Breast epithelium (tissue), 4 donors: ENCODE results near the gene EZH2. TPM values are rescaled to one million over a fixed set of nuclear protein-coding genes. Genes with fewer than 3 reads are reported as not detected.

Source experiments
- DNase-seq, 2 donors: peaks; one replicate each; pipeline ENCODE4 v3.0.0-alpha.2; 2019; ENCODE audit warnings: low spot score in 2 of 2
- H3K27ac ChIP-seq, 2 donors: fragments of 200-600 bp; sonication (generic) in 1 of 2; one replicate each; pipeline ENCODE4 v1.5.1; 2016 to 2019; ENCODE audit warnings: mild to moderate bottlenecking in 1 of 2
- H3K27me3 ChIP-seq, 2 donors: fragments of 200-600 bp; sonication (generic) in 1 of 2; one replicate each; pipeline versions ENCODE4 v1.5.1 to v1.6.0; 2017 to 2019; ENCODE audit warnings: control low read depth in 1 of 2, mild to moderate bottlenecking in 1 of 2
- H3K36me3 ChIP-seq: fragments of 200-600 bp; one replicate; pipeline ENCODE4 v1.5.1; 2019
- H3K4me1 ChIP-seq, 2 donors: fragments of 200-600 bp; sonication (generic); one replicate each; pipeline ENCODE4 v1.5.1; 2016 to 2019; ENCODE audit warnings: control low read depth in 1 of 2
- H3K4me3 ChIP-seq, 3 donors: fragments of 200-600 bp; sonication (generic); 1 replicate in 2 of 3; 2 replicates in 1 of 3; pipeline ENCODE4 v1.5.1; 2016 to 2019; ENCODE audit warnings: mild to moderate bottlenecking in 3 of 3, moderate library complexity in 2 of 3
- H3K9me3 ChIP-seq, 2 donors: fragments of 200-600 bp; sonication (generic) in 1 of 2; one replicate each; pipeline ENCODE4 v1.5.1; 2016 to 2019; ENCODE audit warnings: control low read depth in 1 of 2
- POLR2A ChIP-seq: fragments of 450-650 bp; IDR thresholded peaks from one replicate; pipeline ENCODE4 v1.6.1; 2016; ENCODE audit warnings: antibody characterized with exemption, mild to moderate bottlenecking, moderate library complexity
- POLR2AphosphoS5 ChIP-seq, 3 donors: sonication (generic); formaldehyde crosslinking; IDR thresholded peaks; one replicate each; pipeline ENCODE4 v1.6.1; 2017; ENCODE audit warnings: antibody characterized with exemption in 3 of 3
- intact Hi-C: fragments of 100-400 bp; cut with DNase I; formaldehyde crosslinking; loops from one replicate; pipeline ENCODE4 v1.15.1; 2023; ENCODE audit warnings: low total_unique reads
- total RNA-seq, 3 donors: library from RNA; depleted of rRNA; stranded (reverse); fragments of >200 nt; gene quantifications; one replicate each; pipeline ENCODE4 v1.1.0, GENCODE V29; 2016
- TF ChIP-seq, protein P1 (sequence below), 3 donors: fragments of 450-650 bp; IDR thresholded peaks; one replicate each; pipeline ENCODE4 v1.5.1; 2016 to 2017; ENCODE audit warnings: antibody characterized with exemption in 3 of 3, mild to moderate bottlenecking in 3 of 3, moderate library complexity in 3 of 3

The EZH2 gene
- total RNA-seq = 1 to 10 TPM; 2.1 to 4.8 (median 4.3) TPM

GRCh38 chr7:148884049-148884298, at the start of gene EZH2:
Gene EZH2, minus strand, starts transcription at chr7:148884291. Its CDS starts 36,993 bp downstream, at chr7:148847298.
- peak in 1 of 2 donors; percentile 19 for DNase-seq
- intact Hi-C loops = no loop called here
- no peaks in the 10 kb centered on the region for H3K9me3 ChIP-seq
- TF ChIP-seq, protein P1, sequence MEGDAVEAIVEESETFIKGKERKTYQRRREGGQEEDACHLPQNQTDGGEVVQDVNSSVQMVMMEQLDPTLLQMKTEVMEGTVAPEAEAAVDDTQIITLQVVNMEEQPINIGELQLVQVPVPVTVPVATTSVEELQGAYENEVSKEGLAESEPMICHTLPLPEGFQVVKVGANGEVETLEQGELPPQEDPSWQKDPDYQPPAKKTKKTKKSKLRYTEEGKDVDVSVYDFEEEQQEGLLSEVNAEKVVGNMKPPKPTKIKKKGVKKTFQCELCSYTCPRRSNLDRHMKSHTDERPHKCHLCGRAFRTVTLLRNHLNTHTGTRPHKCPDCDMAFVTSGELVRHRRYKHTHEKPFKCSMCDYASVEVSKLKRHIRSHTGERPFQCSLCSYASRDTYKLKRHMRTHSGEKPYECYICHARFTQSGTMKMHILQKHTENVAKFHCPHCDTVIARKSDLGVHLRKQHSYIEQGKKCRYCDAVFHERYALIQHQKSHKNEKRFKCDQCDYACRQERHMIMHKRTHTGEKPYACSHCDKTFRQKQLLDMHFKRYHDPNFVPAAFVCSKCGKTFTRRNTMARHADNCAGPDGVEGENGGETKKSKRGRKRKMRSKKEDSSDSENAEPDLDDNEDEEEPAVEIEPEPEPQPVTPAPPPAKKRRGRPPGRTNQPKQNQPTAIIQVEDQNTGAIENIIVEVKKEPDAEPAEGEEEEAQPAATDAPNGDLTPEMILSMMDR (IDR thresholded peaks at IDR 0.05) = no peak
- TF ChIP-seq POLR2AphosphoS5 (IDR thresholded peaks at IDR 0.05) (no peak), POLR2A (no peak)
- no peaks in the 10 kb centered on the region for H3K27me3 ChIP-seq
- H3K4me3 ChIP-seq = peak within 1 kb of the TSS; percentile 96 to 100 (median 96)
- H3K36me3 ChIP-seq = no peaks in the 10 kb centered on the region
- peak within 1 kb of the TSS; percentile 86 to 98 for H3K27ac ChIP-seq
- peaks cover 0 to 6% of the 10 kb centered on the region in 2 donors for H3K4me1 ChIP-seq

DNA sequence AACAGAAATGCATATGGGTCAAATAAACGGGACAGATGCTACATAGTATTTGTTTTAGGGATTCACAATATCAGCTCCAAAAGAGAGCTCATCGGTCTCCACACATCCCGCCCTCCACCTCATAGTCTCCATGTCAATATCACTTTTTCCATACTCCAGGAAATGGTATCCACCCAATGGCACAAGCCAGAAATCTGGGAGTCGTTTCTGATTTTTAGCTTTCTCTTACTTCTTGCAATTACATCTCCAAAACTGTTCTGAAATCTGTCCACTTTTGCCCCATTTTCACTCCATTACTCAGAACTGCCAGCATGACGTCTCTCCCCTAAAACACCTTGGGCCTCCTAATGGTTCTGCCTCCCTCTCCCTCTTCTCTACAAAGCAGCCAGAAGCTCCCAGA, 47.4 kb upstream of the EZH2 start:
- Histone ChIP-seq H3K27ac (no peak overlapping the region), H3K36me3 (no peaks in the 10 kb centered on the region), H3K9me3 (no peaks in the 10 kb centered on the region), H3K27me3 (no peaks in the 10 kb centered on the region), H3K4me3 (no peak overlapping the region), H3K4me1 (no peaks in the 10 kb centered on the region)
- intact Hi-C loops = no loop called here
- TF ChIP-seq POLR2AphosphoS5 (IDR thresholded peaks at IDR 0.05) = no peak
- DNase-seq = no peak

DNA sequence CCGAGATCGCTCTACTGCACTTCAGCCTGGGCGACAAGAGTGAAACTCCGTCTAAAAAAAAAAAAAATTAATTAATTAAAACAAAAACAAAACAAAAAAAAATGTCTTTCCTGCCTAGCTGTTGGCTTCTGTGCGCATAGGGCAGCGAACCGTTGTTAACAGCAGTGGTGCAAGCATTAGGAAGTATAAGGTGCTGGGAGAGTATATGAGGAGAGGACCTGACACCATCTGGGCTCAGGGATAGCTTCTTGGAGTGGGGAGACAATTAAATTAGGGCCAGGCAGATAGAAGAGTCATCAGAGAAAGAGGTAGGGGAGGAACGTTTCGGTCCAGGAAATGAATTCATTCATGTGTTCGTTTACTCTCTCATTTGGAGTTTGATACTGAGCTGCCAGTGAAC, 46.2 kb upstream of the EZH2 start:
- TF ChIP-seq POLR2AphosphoS5 (IDR thresholded peaks at IDR 0.05) (no peak), POLR2A (no peak)
- TF ChIP-seq, protein P1 (IDR thresholded peaks at IDR 0.05) = no peak
- H3K4me3 ChIP-seq = no peak overlapping the region
- H3K36me3 ChIP-seq = no peaks in the 10 kb centered on the region
- no peaks in the 10 kb centered on the region for H3K4me1 ChIP-seq
- no peak for DNase-seq
- no peak overlapping the region for H3K27ac ChIP-seq
- no peaks in the 10 kb centered on the region for H3K27me3 ChIP-seq
- no peaks in the 10 kb centered on the region for H3K9me3 ChIP-seq
- intact Hi-C loops = no loop called here

GRCh38 chr7:148929176-148929575, 45.1 kb upstream of the EZH2 start:
- no peaks in the 10 kb centered on the region for H3K4me1 ChIP-seq

GRCh38 chr7:148927123-148928045, 43.3 kb upstream of the EZH2 start:
- Histone ChIP-seq H3K36me3 (no peaks in the 10 kb centered on the region), H3K4me1 (no peaks in the 10 kb centered on the region), H3K9me3 (no peaks in the 10 kb centered on the region), H3K27ac (no peak overlapping the region), H3K27me3 (no peaks in the 10 kb centered on the region), H3K4me3 (no peak overlapping the region)
- DNase-seq = no peak
- intact Hi-C loops = no loop called here
- no peak for TF ChIP-seq POLR2A
- TF ChIP-seq POLR2AphosphoS5 (IDR thresholded peaks at IDR 0.05) = no peak
- TF ChIP-seq, protein P1 (IDR thresholded peaks at IDR 0.05) = no peak

More at GRCh38 chr7:148929176-148929575, 45.1 kb upstream of the EZH2 start:
- intact Hi-C loops = no loop called here
- no peaks in the 10 kb centered on the region for H3K27me3 ChIP-seq
- no peak overlapping the region for H3K4me3 ChIP-seq
- H3K9me3 ChIP-seq = no peaks in the 10 kb centered on the region
- H3K27ac ChIP-seq = no peak overlapping the region
- no peak for DNase-seq
- no peaks in the 10 kb centered on the region for H3K36me3 ChIP-seq
- TF ChIP-seq, protein P1 (IDR thresholded peaks at IDR 0.05) = no peak
- no peak for TF ChIP-seq POLR2AphosphoS5 (IDR thresholded peaks at IDR 0.05)
- TF ChIP-seq POLR2A = no peak
